ENCODE results near the gene FHL3.
"Not testable (repeated sequence)": the region's sequence is repeated elsewhere in the genome, so short reads cannot be mapped to it uniquely, and the experiment has no call there.

Gene FHL3

GRCh38 chr1:37987679-37988078 is 17.6 kb downstream of the FHL3 start:
- ATAC-seq: no peak
- no peak for DNase-seq

DNA sequence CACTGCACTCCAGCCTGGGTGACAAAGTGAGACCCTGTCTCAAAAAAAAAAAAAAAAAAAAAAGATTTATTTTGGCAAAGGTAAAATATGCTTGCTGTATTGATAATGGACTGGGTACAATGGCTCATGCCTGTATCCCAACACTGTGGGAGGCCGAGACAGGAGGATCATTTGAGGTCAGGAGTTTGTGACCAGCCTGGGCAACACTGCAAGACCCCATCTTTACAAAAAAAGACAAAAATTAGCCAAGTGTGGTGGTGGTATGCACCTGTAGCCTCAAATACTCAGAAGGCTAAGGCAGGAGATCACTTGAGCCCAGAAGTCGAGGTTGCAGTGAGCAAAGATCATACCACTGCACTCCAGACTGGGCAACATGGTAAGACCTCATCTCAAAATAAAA is 21.8 kb downstream of the FHL3 start:
- ATAC-seq (no peak), DNase-seq (no peak)

GRCh38 chr1:37978541-37978940 is 26.8 kb downstream of the FHL3 start:
- ATAC-seq: peak; percentile 23

DNA sequence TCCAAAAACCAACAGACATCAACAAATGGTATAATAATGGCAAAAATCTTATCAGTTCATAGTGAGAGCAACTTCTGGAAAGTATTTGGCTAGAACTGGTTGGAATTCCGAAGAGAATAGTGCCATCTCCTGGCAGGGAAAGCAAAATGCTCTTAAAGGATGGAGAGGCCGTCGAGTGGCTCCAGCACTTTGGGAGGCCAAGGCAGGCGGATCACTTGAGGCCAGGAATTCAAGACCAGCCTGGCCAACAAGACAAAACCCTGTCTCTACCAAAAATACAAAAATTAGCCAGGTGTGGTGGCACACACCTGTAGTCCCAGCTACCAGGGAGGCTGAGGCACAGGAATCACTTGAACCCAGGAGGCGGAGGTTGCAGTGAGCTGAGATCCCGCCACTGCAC is 30.2 kb downstream of the FHL3 start:
- not testable (repeated sequence) for ATAC-seq, DNase-seq

More at GRCh38 chr1:37978541-37978940, 26.8 kb downstream of the FHL3 start:
- no peak for DNase-seq

- ATAC-seq: no peak
- no peak for DNase-seq
Measured at GRCh38 chr1:37974567-37974966, 30.7 kb downstream of the FHL3 start.

- not testable (repeated sequence) for ATAC-seq, DNase-seq
Measured at GRCh38 chr1:37973684-37974083, 31.6 kb downstream of the FHL3 start.

DNA sequence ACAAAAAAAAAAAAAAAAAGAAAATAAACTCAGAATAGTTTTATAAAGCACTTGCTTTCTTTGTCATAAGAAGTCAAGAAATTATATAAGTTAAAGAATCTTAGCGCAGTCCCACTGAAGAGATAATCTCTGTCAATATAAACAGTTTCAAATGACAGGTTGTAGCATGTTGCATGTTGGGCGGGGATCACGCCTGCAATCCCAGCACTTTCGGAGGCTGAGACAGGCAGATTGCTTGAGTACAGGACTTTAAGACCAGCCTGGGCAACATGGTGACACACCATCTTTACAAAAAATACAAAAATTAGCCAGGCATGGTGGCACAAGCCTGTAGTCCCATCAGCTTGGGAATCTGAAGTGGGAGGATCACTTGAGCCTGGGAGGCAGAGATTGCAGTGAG is 40.0 kb downstream of the FHL3 start:
- ATAC-seq (no peak), DNase-seq (no peak)

GRCh38 chr1:37964106-37964505 is 41.2 kb downstream of the FHL3 start:
- not testable (repeated sequence) for ATAC-seq, DNase-seq

- ATAC-seq (no peak), DNase-seq (no peak)
Measured at GRCh38 chr1:37958690-37959089, 46.6 kb downstream of the FHL3 start.

DNA sequence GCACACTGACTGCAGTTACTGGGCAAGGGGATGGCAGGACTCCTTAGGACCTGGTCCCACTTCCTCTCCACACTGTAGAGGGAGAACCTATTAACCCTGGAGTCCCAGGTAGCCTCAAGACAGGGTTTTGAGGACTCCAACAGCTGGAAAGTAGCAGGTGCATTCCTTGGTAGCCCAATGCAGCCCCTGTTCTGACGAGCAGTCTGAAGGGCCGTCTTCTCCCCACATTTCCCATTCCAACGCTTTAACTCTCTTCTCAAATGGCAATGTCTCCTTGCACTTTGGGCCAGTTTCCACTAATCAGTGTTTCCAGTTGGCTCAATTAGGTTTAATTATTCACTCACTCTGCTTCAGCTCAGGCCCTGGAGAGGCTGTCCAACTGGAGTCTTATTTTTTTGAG is 49.6 kb downstream of the FHL3 start:
- DNase-seq (no peak), ATAC-seq (no peak)

- no peak for DNase-seq
- no peak for ATAC-seq
Measured at GRCh38 chr1:37954316-37954971, 50.9 kb downstream of the FHL3 start.

DNA sequence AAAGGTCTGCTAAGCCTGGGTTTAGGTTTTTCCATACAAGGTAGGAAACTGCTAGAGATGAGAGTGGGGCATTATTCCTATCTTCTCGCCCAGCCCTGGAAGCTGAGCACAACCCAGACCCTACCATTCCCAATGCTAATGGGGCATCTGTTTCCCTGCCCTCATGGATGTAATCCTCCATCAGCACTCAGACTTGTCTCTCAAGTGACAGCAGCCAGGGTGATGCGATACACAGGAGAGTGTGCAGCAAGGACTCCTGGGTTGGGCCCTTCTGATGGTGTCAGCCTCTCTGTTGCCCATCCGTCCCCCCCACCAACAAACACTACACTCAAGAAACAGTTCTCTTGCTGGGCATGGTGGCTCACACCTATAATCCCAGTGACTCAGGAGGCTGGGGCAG is 52.6 kb downstream of the FHL3 start:
- ATAC-seq (no peak), DNase-seq (no peak)

DNA sequence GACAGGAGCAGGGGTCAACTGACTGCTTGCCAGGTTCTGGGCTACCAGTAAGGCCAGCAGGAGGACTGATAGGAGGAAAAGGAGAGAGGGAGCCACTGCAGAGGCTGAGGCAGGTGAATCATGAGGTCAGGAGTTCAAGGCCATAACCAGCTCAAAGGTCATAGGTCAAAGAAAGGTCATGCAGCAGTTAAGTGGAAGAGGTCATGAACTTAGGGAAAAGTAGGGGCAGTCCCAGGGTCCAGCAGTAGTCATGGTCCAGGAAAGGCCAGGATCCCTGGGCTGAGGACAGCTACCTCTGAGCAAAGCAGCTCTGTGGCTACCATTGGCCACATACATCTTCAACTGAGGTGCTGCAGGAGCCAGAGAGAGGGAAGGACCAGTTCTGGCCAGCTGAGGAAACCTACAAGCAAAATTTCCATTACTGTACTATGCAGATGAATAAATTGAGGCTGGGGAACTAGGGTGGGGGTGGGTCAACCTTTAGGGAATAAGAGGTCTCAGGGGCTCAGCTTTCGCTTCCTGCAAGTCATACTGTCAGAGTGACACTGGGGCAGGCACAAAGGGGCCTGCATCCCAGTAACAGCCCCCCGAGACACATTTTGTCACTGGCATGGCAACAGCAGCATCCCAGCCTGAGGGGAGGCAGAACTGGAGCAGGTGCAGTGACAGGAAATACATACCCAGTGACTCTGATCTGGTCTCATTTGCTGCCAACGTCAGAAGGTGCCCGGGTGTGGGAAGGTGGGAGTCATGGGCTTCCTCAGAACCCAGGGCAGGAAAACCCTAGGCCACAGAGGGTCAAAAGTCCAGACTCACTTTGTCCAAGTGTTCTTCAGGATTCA is 53.3 kb downstream of the FHL3 start:
- DNase-seq: no peak
- no peak for ATAC-seq

- DNase-seq: no peak
- no peak for ATAC-seq
Measured at GRCh38 chr1:37951041-37951782, 54.1 kb downstream of the FHL3 start.

GRCh38 chr1:37949524-37950152 is 55.7 kb downstream of the FHL3 start:
- ATAC-seq: no peak
- no peak for DNase-seq

DNA sequence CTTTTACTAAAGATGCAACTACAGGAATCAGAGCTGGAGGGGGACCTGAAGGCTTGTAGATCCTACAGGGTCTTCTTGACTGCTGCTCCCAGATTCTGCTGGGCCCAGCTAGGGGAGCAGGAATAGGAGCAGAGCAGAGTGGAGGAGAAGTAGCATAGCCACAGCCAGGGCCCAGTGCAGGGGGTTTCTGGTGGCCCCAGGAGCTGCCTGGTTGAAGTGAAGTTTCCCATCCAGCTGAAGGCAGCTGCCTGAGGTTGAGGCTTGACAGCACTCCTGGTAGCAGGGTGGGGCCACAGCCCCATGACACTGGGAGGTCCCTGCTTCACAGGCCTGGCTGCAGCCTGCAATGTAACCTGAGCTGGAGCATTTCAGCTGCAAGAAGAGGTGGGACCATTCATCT is 56.5 kb downstream of the FHL3 start:
- ATAC-seq: no peak
- DNase-seq: no peak

DNA sequence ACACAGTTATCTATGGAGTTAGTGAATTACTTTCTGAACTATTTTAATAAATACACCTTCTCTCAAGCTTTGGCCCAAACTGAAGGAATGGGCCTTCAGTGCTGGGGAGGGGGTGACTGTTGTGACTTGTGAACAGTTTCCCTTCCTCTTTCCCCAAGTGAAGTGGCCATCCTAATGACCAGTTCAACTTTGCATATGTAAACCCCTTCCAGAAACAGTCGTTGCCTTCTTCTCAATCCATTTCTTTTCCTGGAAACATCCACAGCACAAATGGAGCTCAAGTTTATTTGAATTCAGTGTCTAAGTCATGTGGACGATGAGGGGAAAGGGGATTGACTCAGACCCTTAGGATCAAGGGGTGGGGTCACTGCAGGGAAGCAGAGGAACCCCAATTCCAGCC is 57.1 kb downstream of the FHL3 start:
- DNase-seq (no peak), ATAC-seq (no peak)

- ATAC-seq: no peak
- DNase-seq: no peak
Measured at GRCh38 chr1:37947364-37947763, 58.0 kb downstream of the FHL3 start.

Measured in stimulated activated naive CD8-positive, alpha-beta T cell treated with anti-CD3 and anti-CD28 coated beads, Interleukin-15, Interleukin-2, amounts not matched to agents 100 U/mL and 50 U/mL, for 24 hours (primary cell).